Loucy (cell line): ENCODE data around the gene NPTX1.

Source experiments
- H2AFZ ChIP-seq: fragments of 200-600 bp; sonication (generic); 2 replicates; pipeline ENCODE4 v1.6.0; 2016; ENCODE audit warnings: antibody characterized with exemption, mild to moderate bottlenecking, low read length, moderate library complexity
- H3F3A ChIP-seq: fragments of 200-600 bp; 2 replicates; pipeline ENCODE4 v1.6.0; 2016; ENCODE audit warnings: antibody characterized with exemption, low read depth, mild to moderate bottlenecking
- H3K27me3 ChIP-seq: fragments of 200-600 bp; sonication (generic); 2 replicates; pipeline ENCODE4 v1.6.1; 2014; ENCODE audit warnings: low read length, mild to moderate bottlenecking; ENCODE audit not compliant: insufficient read depth, poor library complexity, severe bottlenecking
- H3K36me3 ChIP-seq: fragments of 200-600 bp; sonication (generic); 2 replicates; pipeline ENCODE4 v1.6.1; 2016; ENCODE audit warnings: low read length; ENCODE audit not compliant: insufficient read depth
- H3K4me1 ChIP-seq: fragments of 200-600 bp; sonication (generic); 2 replicates; pipeline ENCODE4 v1.5.1; 2014; ENCODE audit warnings: low read length, mild to moderate bottlenecking; ENCODE audit not compliant: insufficient read depth, poor library complexity, severe bottlenecking
- H3K4me2 ChIP-seq: fragments of 200-600 bp; sonication (generic); 2 replicates; pipeline ENCODE4 v1.6.0; 2014; ENCODE audit warnings: antibody characterized with exemption, low read length, low read depth, mild to moderate bottlenecking; ENCODE audit not compliant: poor library complexity, severe bottlenecking
- H3K4me3 ChIP-seq: fragments of 200-600 bp; sonication (generic); 2 replicates; pipeline ENCODE4 v1.5.1; 2014; ENCODE audit warnings: low read length, mild to moderate bottlenecking, mixed read lengths; ENCODE audit not compliant: poor library complexity, severe bottlenecking
- H3K79me2 ChIP-seq: fragments of 200-600 bp; sonication (generic); 2 replicates; pipeline ENCODE4 v1.6.1; 2014; ENCODE audit warnings: low read length; ENCODE audit not compliant: insufficient read depth
- H3K9ac ChIP-seq: fragments of 200-600 bp; sonication (generic); 2 replicates; pipeline ENCODE4 v1.6.0; 2014; ENCODE audit warnings: mild to moderate bottlenecking, low read depth, low read length, moderate library complexity; ENCODE audit not compliant: poor library complexity, severe bottlenecking
- H3K9me2 ChIP-seq: fragments of 200-600 bp; sonication (generic); replicated peaks from 2 replicates; pipeline ENCODE4 v1.6.1; 2016; ENCODE audit warnings: low read depth, low read length, mixed read lengths
- H3K9me3 ChIP-seq: fragments of 200-600 bp; sonication (generic); 2 replicates; pipeline ENCODE4 v1.6.1; 2014; ENCODE audit warnings: mild to moderate bottlenecking, antibody characterized with exemption, low read length, low read depth; ENCODE audit not compliant: insufficient read depth
- H4K20me1 ChIP-seq: fragments of 200-600 bp; sonication (generic); 2 replicates; pipeline ENCODE4 v1.6.0; 2014; ENCODE audit warnings: antibody characterized with exemption, low read length, mild to moderate bottlenecking; ENCODE audit not compliant: insufficient read depth, poor library complexity, severe bottlenecking
- EZH2phosphoT487 ChIP-seq: fragments of 200-600 bp; IDR thresholded peaks from 2 replicates; pipeline ENCODE4 v1.6.1; 2018; ENCODE audit warnings: antibody characterized with exemption, mild to moderate bottlenecking, moderate library complexity, borderline replicate concordance
- TF ChIP-seq, protein P1 (sequence below): fragments of 200-600 bp; sonication (generic); conservative IDR thresholded peaks from 2 replicates; pipeline ENCODE4 v1.5.1; 2014; ENCODE audit warnings: mild to moderate bottlenecking, antibody characterized with exemption, low read length

NPTX1 gene

DNA sequence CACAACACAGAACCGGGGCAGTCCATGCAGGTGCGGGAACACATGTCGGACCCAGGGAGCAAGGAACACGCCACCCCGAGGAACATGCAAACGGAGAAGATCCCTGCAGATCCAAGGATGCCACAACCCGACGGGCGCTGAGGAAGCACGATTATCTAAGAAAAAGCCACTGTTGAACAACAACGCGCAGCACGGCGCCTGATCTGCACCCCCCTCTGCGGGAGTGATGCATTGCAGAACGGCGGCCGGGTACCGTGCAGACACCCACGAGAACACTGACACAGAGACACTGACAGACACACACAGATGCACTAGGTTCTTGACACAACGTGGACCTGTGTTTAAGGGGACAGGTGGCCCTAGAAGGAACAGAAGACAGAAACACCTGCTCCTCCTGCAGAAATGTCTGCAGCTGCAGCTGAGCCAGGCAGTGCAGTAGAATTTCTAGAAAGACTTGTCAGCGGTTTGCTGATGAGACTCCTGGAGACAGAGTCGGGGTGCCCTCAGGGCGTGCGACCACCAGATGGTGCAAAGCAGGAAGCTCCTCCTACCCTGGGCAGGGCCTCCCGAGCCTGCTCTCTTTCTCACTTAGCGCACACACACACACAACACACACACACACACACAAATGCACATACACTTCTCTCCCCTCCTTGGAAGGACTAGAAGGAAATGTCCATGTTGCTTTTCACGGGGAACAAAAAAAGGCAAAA is 7.5 kb downstream of the NPTX1 start:
- no peak overlapping the region for H3K4me3 ChIP-seq
- H3K9me2 ChIP-seq = no peaks in the 10 kb centered on the region
- no peaks in the 10 kb centered on the region for H3K9me3 ChIP-seq
- H2AFZ ChIP-seq = no peak overlapping the region
- no peaks in the 10 kb centered on the region for H3F3A ChIP-seq
- no peak overlapping the region for H3K4me2 ChIP-seq
- H3K9ac ChIP-seq = no peak overlapping the region
- H3K4me1 ChIP-seq = peaks cover under 1% of the 10 kb centered on the region
- H3K79me2 ChIP-seq = no peaks in the 10 kb centered on the region
- no peak for TF ChIP-seq EZH2phosphoT487
- TF ChIP-seq, protein P1, sequence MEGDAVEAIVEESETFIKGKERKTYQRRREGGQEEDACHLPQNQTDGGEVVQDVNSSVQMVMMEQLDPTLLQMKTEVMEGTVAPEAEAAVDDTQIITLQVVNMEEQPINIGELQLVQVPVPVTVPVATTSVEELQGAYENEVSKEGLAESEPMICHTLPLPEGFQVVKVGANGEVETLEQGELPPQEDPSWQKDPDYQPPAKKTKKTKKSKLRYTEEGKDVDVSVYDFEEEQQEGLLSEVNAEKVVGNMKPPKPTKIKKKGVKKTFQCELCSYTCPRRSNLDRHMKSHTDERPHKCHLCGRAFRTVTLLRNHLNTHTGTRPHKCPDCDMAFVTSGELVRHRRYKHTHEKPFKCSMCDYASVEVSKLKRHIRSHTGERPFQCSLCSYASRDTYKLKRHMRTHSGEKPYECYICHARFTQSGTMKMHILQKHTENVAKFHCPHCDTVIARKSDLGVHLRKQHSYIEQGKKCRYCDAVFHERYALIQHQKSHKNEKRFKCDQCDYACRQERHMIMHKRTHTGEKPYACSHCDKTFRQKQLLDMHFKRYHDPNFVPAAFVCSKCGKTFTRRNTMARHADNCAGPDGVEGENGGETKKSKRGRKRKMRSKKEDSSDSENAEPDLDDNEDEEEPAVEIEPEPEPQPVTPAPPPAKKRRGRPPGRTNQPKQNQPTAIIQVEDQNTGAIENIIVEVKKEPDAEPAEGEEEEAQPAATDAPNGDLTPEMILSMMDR = no peak
- no peaks in the 10 kb centered on the region for H4K20me1 ChIP-seq
- H3K27me3 ChIP-seq = no peaks in the 10 kb centered on the region
- H3K36me3 ChIP-seq = no peaks in the 10 kb centered on the region

DNA sequence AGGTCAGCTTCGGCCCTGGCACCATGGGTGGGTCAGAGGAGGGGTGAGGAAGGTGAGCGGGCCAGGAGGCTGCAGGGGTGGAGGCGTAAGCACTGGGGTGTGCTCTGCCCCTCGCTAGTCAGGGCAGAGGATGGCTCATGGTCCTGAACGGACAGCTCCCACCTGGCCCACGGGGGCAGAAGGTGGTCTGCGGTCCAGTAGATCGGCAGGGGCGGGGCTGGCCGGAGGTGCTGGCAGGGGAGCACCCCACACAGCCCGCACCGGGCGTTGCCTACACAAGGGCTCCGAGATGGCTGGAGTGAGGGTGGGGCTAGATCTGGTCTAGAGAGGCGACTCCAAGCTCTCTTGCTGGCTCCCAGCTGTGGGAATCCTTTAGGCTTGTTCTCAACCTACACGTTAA is 8.2 kb downstream of the NPTX1 start:
- Histone ChIP-seq H3F3A (no peaks in the 10 kb centered on the region), H3K9me3 (no peaks in the 10 kb centered on the region), H3K9ac (no peak overlapping the region), H3K9me2 (no peaks in the 10 kb centered on the region), H3K4me3 (no peak overlapping the region), H3K36me3 (no peaks in the 10 kb centered on the region), H3K4me2 (no peak overlapping the region), H4K20me1 (no peaks in the 10 kb centered on the region), H3K4me1 (no peaks in the 10 kb centered on the region), H3K79me2 (no peaks in the 10 kb centered on the region), H3K27me3 (no peaks in the 10 kb centered on the region), H2AFZ (no peak overlapping the region)
- no peak for TF ChIP-seq EZH2phosphoT487
- TF ChIP-seq, protein P1 = no peak

DNA sequence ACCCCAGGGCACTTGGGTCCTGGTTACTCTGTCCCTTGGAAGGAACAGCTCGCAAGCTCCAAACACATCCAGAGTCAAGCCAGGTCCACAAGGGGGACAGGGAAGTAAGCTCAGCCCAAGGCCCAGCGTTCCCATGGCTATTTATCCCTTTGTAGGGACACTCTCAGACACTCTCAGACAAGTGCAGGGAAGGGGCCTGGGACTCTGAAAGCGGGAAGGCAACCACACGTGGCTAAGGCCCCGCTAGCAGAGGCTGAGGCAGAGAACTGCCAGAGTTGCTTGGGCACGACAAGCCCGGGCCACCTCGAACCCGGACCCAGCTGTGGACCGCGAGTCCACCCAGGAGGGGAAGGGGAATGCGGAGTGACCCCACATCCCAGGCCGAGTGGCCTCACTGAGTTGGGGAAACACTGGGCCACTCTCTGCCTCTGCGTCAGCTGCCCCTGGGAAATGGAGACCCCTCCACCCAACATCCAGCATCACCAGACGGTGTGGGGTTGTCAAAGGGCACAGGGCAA is 10.2 kb downstream of the NPTX1 start:
- Histone ChIP-seq H3K4me1 (no peaks in the 10 kb centered on the region), H3K4me2 (no peak overlapping the region), H3K9me3 (no peaks in the 10 kb centered on the region), H3K4me3 (no peak overlapping the region), H3K27me3 (no peaks in the 10 kb centered on the region), H3K79me2 (no peaks in the 10 kb centered on the region), H2AFZ (no peak overlapping the region), H3F3A (no peaks in the 10 kb centered on the region), H4K20me1 (no peaks in the 10 kb centered on the region), H3K36me3 (no peaks in the 10 kb centered on the region), H3K9ac (no peak overlapping the region), H3K9me2 (no peaks in the 10 kb centered on the region)
- TF ChIP-seq, protein P1 = no peak
- no peak for TF ChIP-seq EZH2phosphoT487
